ENCODE measurements around the gene NT5C1A. TPM values are rescaled to one million over a fixed set of nuclear protein-coding genes. Genes with fewer than 3 reads are reported as not detected.

NT5C1A gene
- total RNA-seq, 1 donor from 2014 or later, result not detected

DNA sequence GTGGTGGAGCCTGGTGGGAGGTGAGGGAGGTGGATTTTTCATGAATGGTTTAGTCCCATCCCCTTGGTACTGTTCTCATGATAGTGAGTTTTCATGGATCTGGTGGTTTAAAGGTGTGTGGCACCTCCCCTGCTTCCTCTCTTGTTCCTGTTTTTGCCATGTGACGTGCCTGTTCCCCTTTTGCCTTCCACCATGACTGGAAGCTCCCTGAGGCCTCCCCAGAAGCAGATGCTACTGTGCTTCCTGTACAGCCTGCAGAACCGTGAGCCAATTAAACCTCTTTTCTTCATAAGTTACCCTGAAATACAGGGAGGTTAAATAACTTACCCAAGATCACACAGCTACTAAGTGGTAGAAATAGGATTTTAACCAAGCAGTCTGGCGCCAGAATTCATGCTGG lies 28.2 kb downstream of the NT5C1A start:
- TF ChIP-seq, protein P1, sequence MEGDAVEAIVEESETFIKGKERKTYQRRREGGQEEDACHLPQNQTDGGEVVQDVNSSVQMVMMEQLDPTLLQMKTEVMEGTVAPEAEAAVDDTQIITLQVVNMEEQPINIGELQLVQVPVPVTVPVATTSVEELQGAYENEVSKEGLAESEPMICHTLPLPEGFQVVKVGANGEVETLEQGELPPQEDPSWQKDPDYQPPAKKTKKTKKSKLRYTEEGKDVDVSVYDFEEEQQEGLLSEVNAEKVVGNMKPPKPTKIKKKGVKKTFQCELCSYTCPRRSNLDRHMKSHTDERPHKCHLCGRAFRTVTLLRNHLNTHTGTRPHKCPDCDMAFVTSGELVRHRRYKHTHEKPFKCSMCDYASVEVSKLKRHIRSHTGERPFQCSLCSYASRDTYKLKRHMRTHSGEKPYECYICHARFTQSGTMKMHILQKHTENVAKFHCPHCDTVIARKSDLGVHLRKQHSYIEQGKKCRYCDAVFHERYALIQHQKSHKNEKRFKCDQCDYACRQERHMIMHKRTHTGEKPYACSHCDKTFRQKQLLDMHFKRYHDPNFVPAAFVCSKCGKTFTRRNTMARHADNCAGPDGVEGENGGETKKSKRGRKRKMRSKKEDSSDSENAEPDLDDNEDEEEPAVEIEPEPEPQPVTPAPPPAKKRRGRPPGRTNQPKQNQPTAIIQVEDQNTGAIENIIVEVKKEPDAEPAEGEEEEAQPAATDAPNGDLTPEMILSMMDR (IDR thresholded peaks at IDR 0.05), result no peak
- H3K4me3 ChIP-seq, result no peak overlapping the region
- H3K27ac ChIP-seq, result peak overlapping the region; percentile 96 to 98
- intact Hi-C loops (cut with DNase I), result loop anchor here (10.0 kb wide), 1 partner anchor 549 kb away; no protein-coding TSS in a partner anchor
- H3K9me3 ChIP-seq, result no peaks in the 10 kb centered on the region
- peaks cover 6 to 37% of the 10 kb centered on the region in 2 donors for H3K4me1 ChIP-seq
- no peak for DNase-seq (ENCODE audit: low spot score in 2 of 2)
- H3K36me3 ChIP-seq, result no peaks in the 10 kb centered on the region
- H3K27me3 ChIP-seq, result no peaks in the 10 kb centered on the region

DNA sequence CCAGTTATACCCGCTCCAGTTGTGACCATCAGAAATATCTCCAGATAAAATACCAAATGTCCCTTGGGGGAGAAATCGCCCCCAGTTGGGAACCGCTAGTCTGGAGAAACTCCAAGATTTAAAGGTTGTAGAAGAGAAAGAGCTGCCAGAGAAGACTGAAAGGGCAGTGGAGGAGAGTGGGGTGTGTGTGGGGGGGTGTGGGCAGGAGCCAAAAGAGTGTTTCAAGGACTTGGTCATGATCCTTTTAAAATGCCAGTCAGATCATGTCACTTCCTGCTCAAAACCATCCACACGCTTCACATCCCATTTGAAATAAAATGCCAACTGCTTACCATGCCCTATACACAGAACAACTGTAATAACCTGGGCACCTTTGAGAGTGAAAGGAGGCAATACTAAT lies 29.1 kb downstream of the NT5C1A start:
- TF ChIP-seq, protein P1 (IDR thresholded peaks at IDR 0.05), result no peak
- peak overlapping the region; percentile 96 to 98 for H3K27ac ChIP-seq

DNA sequence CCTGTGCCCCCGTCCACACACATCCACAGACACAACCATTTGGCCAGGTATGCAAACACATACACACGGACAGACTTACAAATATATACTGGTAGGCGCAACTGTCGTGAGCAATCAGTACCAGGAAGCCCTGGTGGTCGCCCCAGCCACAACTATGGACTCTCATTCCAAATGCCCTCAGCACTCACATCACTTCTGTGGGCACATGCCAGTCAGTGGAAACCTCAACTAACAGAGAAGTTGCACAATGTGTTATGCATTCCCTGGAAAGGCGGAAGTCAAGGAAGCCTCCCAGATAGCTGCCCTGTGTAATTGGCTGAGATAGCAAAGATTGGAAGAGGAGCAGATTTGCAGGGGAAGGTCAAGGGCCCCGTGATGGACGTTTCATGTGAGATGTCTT lies 31.0 kb downstream of the NT5C1A start:
- no peaks in the 10 kb centered on the region for H3K36me3 ChIP-seq
- peak overlapping the region; percentile 96 to 98 for H3K27ac ChIP-seq
- peaks cover 3 to 19% of the 10 kb centered on the region in 2 donors for H3K4me1 ChIP-seq
- intact Hi-C loops (cut with DNase I), result loop anchor here (10.0 kb wide), 1 partner anchor 546 kb away; no protein-coding TSS in a partner anchor
- H3K9me3 ChIP-seq, result no peaks in the 10 kb centered on the region
- TF ChIP-seq, protein P1 (IDR thresholded peaks at IDR 0.05), result no peak
- H3K4me3 ChIP-seq, result no peak overlapping the region
- DNase-seq (ENCODE audit: low spot score in 2 of 2), result no peak
- no peaks in the 10 kb centered on the region for H3K27me3 ChIP-seq

More for the DNA sequence above, 29.1 kb downstream of the NT5C1A start:
- Histone ChIP-seq H3K27me3 (no peaks in the 10 kb centered on the region), H3K4me3 (peak overlapping the region in 1 of 2 donors; percentile 10), H3K9me3 (no peaks in the 10 kb centered on the region), H3K4me1 (peaks cover 6 to 37% of the 10 kb centered on the region in 2 donors), H3K36me3 (no peaks in the 10 kb centered on the region)
- peak in 1 of 2 donors; percentile 87 for DNase-seq (ENCODE audit: low spot score in 2 of 2)
- intact Hi-C loops (cut with DNase I), result loop anchor here (10.0 kb wide), 1 partner anchor 548 kb away; no protein-coding TSS in a partner anchor

DNA sequence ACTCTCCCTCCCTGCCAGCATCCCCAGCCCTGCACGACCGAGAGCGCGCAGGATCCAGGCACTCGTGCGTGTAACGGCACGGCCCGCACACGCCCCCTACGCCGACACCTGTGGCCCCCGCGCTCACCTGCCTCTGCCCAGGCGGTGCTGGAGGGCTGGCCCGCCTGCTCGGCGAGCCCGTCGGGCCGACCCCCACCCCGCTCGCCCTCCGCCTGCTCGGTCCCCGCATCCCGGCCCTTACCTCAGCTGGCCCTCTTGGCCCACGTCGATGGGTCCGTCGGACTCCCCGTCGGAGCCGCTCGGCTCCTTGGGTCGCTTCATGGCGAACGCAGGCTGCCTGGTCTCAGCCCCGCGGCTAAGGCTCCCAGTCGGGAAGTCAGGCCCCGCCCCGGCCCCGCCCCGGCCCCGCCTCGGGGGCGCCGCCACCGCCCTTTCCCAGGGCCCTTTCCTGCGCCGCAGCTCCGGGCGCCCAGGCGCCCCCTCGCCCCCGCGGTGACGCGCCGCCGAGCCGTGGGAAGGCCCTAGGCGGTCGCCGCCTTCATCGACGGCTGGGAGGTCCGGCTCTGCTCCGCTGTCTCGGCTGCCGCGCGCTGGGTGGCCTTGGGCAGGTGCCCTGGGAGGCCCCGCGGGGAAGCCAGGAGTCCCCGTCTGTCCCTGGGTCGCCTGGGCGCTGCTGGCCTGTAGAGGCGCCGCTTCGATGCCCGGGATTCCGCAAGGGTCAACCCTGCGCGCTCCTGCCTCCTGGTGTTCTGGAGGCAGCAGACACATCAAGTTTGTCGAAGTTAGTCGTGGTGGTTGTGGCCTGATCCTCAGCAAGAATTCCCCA lies 32.4 kb downstream of the NT5C1A start, which contains the start of gene HEYL:
TSS of gene HEYL (minus strand) at position 339 of the 826 bp plus-strand sequence. CDS start at position 321, 18 bp downstream.
- H3K27ac ChIP-seq, result peak within 1 kb of the TSS; percentile 96 to 98
- peak within 1 kb of the TSS; percentile 76 to 83 for H3K4me3 ChIP-seq
- H3K9me3 ChIP-seq, result no peaks in the 10 kb centered on the region
- DNase-seq (ENCODE audit: low spot score in 2 of 2), result peak in 1 of 2 donors; percentile 88
- H3K4me1 ChIP-seq, result peaks cover 3 to 19% of the 10 kb centered on the region in 2 donors
- intact Hi-C loops (cut with DNase I), result loop anchor here (1.0 to 10.0 kb wide), 3 partner anchors 14 to 545 kb away; no protein-coding TSS in a partner anchor
- no peaks in the 10 kb centered on the region for H3K27me3 ChIP-seq
- H3K36me3 ChIP-seq, result no peaks in the 10 kb centered on the region
- TF ChIP-seq, protein P1 (IDR thresholded peaks at IDR 0.05), result peak; percentile 73 to 77 (median 76)

DNA sequence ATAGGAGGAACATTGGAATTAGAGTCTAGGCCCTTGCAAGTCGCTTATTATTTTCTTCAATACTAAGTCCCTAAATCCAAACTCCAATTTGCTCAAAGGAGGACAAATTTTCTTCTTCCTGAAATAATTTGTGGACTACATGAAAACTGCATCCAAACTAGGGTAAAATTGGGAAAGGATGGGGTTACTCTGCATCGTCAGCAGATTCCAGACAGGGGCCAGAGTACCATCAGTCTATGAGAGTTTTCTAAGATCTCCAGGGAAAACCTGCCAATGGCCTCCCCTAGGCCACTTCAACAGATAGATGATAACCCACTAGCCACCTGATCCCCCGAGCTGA lies 33.0 kb downstream of the NT5C1A start:
- Histone ChIP-seq H3K4me1 (peaks cover 9 to 24% of the 10 kb centered on the region in 2 donors), H3K36me3 (no peaks in the 10 kb centered on the region), H3K27ac (peak overlapping the region; percentile 96 to 98), H3K4me3 (peak overlapping the region; percentile 76 to 83), H3K9me3 (no peaks in the 10 kb centered on the region), H3K27me3 (no peaks in the 10 kb centered on the region)
- intact Hi-C loops (cut with DNase I), result loop anchor here (1.0 to 10.0 kb wide), 2 partner anchors 14 to 396 kb away; no protein-coding TSS in a partner anchor
- no peak for DNase-seq (ENCODE audit: low spot score in 2 of 2)
- TF ChIP-seq, protein P1 (IDR thresholded peaks at IDR 0.05), result no peak

Data from ascending aorta (tissue), 2 donors.